COLO668 (cell line): ENCODE measurements around the gene PRR32.
"Not testable (repeated sequence)": the region's sequence is repeated elsewhere in the genome, so short reads cannot be mapped to it uniquely, and the experiment has no call there.

ENCODE experiments used
- DNase-seq: peaks from one replicate; lab custom pipeline; 2025; ENCODE audit not compliant: unreplicated experiment; lab: John Stamatoyannopoulos, UW

Gene PRR32

DNA sequence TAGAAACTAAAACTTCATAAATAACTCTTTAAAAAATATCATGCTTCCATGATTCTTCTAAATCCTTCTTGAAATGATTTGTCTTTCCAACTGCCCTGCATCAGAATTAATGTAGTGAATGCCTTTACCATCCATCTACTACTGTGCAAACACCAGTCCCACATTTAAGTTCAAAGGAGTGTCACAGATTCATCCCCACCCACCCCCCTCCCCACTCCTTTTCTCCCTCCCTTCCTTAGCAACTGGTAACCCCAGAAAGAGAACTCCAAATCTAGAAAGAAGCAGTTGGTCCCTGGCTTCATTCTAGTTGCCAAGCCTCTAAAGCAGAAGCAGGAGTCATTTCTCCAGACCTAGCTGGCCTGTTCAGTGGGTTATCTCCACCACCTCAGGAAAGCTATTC is at the start of gene PRR32:
Gene PRR32 (plus strand): TSS at position 301 of the 400 bp plus-strand sequence. CDS start 115 bp downstream, outside the sequence.
- DNase-seq: no peak

- no peak for DNase-seq
Observed at GRCh38 chrX:126770179-126770578, 49.4 kb upstream of the PRR32 start.

DNA sequence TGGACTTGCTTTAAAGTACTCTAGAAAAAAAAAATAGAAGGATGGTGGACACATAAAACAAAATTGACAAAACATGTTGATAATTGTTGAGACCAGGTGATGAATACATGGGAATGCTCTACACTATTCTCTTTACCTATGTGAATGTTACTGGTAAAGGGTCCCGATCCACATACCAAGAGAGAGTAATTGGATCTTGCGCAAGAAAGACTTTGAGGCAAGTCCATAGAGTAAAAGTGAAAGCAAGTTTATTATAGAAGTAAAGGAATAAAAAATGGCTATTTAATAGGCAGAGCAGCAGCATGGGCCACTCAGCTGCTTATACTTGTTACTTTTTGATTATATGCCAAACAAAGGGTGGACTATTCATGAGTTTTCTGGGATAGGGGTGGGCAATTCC is 34.0 kb upstream of the PRR32 start:
- DNase-seq: no peak

GRCh38 chrX:126799059-126799458 is 20.5 kb upstream of the PRR32 start:
- DNase-seq: no peak

DNA sequence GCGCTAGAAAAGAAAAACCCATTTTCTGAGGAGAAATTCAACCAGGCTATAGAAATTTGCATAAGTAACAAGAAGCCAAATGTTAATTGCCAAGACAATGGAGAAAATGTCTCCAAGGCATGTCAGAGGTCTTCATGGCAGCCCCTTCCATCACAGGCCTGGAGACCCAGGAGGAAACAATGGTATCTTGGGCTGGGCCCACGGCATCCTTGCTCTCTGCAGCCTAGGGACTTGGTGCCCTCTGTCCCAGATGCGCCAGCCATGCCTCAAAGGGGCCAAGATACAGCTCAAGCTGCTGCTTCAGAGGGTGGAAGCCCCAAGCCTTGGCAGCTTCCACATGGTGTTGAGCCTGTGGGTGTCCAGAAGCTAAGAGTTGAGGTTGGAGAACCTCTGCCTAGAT is 12.7 kb upstream of the PRR32 start:
- DNase-seq: not testable (repeated sequence)

- DNase-seq: no peak
Observed at GRCh38 chrX:126815806-126816205, 3.7 kb upstream of the PRR32 start.

DNA sequence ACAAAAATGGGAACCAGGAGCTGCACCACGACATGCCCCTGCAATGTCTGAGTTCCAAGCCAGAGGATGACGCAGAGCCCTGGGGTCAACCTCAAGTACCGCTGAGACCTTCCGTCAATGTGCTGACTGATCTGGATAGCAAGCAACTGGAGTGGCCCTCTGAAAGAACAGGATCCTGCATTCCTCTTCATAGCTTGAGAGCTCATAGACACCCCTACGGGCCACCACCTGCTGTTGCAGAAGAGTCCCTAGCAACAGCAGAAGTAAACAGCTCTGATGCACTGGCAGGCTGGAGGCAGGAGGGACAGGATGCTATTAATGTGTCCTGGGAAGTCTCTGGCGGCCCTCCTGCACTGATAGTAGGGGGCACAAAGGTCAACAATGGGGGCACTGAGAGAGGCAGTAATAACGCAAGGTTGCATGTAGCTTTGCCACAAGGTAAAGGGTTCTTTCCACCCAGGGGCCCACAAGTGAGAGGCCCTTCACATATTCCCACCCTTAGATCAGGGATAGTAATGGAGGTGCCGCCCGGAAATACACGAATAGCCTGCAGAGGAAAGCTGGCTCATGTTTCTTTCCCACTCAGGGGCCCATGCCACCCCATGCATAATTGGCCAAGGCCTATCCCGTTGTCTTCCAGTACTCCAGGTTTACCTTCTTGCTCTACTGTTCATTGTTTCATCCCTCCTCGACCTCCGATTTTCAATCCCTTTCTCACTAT is 1.3 kb downstream of the PRR32 start:
- DNase-seq: no peak

DNA sequence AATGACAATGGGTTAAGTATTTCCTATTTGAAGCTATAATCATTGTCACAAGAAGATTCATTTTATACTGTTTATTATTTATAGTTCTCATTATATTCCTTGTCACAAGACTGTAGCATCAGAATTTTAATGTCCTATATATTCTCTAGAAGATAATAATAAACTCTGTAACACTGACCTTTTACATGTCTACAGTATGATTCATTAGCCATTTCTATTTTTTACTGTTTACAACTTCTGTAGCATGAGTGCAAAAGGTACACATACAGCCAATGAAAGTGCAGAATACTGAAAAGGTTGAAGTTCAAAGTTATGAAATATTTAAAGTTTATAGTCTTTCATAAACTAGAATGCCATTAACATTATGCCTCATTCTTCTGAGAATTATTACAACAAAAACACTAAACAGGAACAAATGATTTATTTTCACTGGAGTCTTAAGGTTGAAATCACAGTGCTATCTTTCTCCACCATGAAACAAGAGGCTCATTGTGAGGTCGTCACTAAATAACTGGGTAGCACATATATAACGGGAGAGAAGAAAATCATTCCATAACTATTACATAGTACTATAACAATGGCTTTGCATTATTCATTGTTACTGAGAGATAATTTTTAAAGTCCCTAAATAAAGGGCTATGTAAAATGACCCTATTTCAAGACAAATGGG is 4.9 kb downstream of the PRR32 start:
- no peak for DNase-seq

GRCh38 chrX:126825566-126826193 is 6.2 kb downstream of the PRR32 start:
- no peak for DNase-seq

- no peak for DNase-seq
Observed at GRCh38 chrX:126836186-126836585, 16.7 kb downstream of the PRR32 start.

DNA sequence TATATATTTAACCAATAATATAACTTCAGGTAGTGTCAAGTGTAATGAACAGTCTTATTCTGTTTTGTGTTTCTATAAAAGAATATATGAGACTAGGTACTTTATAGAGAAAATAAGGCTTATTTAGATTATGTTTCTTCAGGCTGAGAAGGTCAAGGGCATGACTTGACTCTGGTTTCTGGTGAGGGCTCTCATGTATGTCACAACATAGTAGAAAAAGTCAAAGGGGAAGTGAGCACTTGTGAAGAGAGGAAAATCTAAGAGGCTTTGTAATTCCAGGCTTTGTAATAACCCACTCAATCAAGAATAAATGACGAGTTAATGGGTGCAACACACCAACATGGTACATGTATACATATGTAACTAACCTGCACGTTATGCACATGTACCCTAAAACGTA is 27.6 kb downstream of the PRR32 start:
- no peak for DNase-seq

GRCh38 chrX:126855839-126856524 is 36.5 kb downstream of the PRR32 start:
- DNase-seq: no peak
